Measurements from ENCODE around the gene DTNB.

DNA sequence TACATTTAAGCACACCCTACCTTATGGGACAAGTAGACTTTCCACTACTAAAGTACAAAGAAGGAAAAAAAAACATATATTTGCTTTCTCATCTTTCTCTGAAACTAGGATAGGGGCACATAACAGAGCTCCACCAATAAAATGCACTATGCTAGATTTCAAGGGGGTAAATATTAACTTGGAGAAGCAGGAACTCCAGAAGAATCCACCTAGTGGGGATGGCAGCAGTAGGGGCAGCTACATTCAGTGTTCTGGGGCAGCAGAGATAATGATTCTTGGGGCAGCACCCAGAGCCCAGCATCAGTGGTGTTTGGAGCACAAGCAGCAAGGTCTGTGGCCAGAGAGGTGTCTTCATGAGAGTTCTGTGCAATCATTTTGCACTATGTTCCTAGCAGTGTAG is 64.7 kb downstream of the DTNB start:
- TF ChIP-seq RAD21 (IDR thresholded peaks at IDR 0.05; ENCODE audit: low read length), result no peak
- TF ChIP-seq, protein P1, sequence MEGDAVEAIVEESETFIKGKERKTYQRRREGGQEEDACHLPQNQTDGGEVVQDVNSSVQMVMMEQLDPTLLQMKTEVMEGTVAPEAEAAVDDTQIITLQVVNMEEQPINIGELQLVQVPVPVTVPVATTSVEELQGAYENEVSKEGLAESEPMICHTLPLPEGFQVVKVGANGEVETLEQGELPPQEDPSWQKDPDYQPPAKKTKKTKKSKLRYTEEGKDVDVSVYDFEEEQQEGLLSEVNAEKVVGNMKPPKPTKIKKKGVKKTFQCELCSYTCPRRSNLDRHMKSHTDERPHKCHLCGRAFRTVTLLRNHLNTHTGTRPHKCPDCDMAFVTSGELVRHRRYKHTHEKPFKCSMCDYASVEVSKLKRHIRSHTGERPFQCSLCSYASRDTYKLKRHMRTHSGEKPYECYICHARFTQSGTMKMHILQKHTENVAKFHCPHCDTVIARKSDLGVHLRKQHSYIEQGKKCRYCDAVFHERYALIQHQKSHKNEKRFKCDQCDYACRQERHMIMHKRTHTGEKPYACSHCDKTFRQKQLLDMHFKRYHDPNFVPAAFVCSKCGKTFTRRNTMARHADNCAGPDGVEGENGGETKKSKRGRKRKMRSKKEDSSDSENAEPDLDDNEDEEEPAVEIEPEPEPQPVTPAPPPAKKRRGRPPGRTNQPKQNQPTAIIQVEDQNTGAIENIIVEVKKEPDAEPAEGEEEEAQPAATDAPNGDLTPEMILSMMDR (conservative IDR thresholded peaks at IDR 0.05; ENCODE audit: low read depth, low read length), result no peak
- TF ChIP-seq MXI1 (IDR thresholded peaks at IDR 0.05; ENCODE audit: borderline replicate concordance, low read depth, low read length), result no peak
- no peak for TF ChIP-seq CEBPB (IDR thresholded peaks at IDR 0.05; ENCODE audit: low read depth, low read length)
- TF ChIP-seq POLR2A (IDR thresholded peaks at IDR 0.05; ENCODE audit: low read depth, low read length), result no peak
- no peak for TF ChIP-seq CHD1 (IDR thresholded peaks at IDR 0.05; ENCODE audit: low read depth, low read length)
- no peak for TF ChIP-seq BHLHE40 (IDR thresholded peaks at IDR 0.05; ENCODE audit: low read depth, low read length)
- TF ChIP-seq RCOR1 (IDR thresholded peaks at IDR 0.05; ENCODE audit: insufficient replicate concordance, low read length), result no peak
- TF ChIP-seq, protein P2, sequence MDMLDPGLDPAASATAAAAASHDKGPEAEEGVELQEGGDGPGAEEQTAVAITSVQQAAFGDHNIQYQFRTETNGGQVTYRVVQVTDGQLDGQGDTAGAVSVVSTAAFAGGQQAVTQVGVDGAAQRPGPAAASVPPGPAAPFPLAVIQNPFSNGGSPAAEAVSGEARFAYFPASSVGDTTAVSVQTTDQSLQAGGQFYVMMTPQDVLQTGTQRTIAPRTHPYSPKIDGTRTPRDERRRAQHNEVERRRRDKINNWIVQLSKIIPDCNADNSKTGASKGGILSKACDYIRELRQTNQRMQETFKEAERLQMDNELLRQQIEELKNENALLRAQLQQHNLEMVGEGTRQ (IDR thresholded peaks at IDR 0.05; ENCODE audit: low read depth, low read length), result no peak
